Activated CD4-positive, alpha-beta T cell treated with anti-CD3 and anti-CD28 coated beads, Interleukin-2, amount 10 ng/mL, durations not matched to agents 7 days and 5 days (primary cell): ENCODE data around the gene VDAC1. TPM values are rescaled to one million over a fixed set of nuclear protein-coding genes. Genes with fewer than 3 reads are reported as not detected.
"Not testable (repeated sequence)": the region's sequence is repeated elsewhere in the genome, so short reads cannot be mapped to it uniquely, and the experiment has no call there.

ENCODE experiments used
- CTCF ChIA-PET: fragments of 350-600 bp; sonication (Branson Sonifier 250); formaldehyde crosslinking; loops from one replicate; lab custom pipeline; 2021; ENCODE audit warnings: antibody characterized with exemption; lab: Charles Lee
- POLR2A ChIA-PET: fragments of 350-600 bp; sonication (Branson Sonifier 250); formaldehyde crosslinking; loops from one replicate; lab custom pipeline; 2021; ENCODE audit warnings: antibody characterized with exemption; lab: Charles Lee
- DNase-seq: peaks from one replicate; pipeline ENCODE4 v3.0.0-alpha.2; 2020
- H3K27ac Mint-ChIP-seq: one replicate; pipeline ENCODE4 v1.8.0; 2021; ENCODE audit warnings: mild to moderate bottlenecking, moderate library complexity, mixed read lengths
- H3K27me3 Mint-ChIP-seq: one replicate; pipeline ENCODE4 v1.8.0; 2021; ENCODE audit warnings: mixed read lengths
- H3K36me3 Mint-ChIP-seq: one replicate; pipeline ENCODE4 v1.8.0; 2021; ENCODE audit warnings: low read depth, mixed read lengths
- H3K4me1 Mint-ChIP-seq: one replicate; pipeline ENCODE4 v1.8.0; 2021; ENCODE audit warnings: mixed read lengths
- H3K4me3 Mint-ChIP-seq: one replicate; pipeline ENCODE4 v1.8.0; 2021; ENCODE audit warnings: mild to moderate bottlenecking, moderate library complexity, mixed read lengths
- H3K9me3 Mint-ChIP-seq: one replicate; pipeline ENCODE4 v1.8.0; 2021; ENCODE audit warnings: mixed read lengths
- total RNA-seq, 2 experiments: library from RNA; stranded (reverse); gene quantifications; one replicate each; pipeline ENCODE4 v1.2.3, GENCODE V29; 2021

The VDAC1 gene
- total RNA-seq, 2 experiments from 2014 or later, result 184 to 208 TPM

DNA sequence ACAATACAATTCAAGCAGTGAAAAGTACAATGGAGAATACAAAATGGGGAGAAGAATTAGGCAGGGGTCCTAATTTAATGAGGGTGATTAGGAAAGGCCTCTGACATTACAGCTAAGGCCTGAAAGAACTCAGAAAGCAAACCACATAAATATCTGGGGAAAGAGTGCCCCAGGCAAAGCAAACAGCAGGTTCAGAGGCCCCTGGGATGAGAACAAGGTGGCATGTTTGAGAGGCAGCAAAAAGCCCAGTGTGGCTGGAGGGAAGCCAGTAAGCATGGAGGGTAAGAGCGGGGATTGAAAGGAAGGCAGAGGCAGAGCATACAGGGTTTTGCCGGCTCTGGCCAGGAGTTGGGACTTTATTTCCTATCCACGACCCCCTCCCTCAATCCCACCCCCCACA, 33.4 kb upstream of the VDAC1 start:
- CTCF ChIA-PET, result interaction anchor here (0.6 to 14.5 kb wide), 3 partner anchors 12 to 100 kb away, joined by 3 to 258 read pairs (median 23); no protein-coding TSS in a partner anchor
- POLR2A ChIA-PET, result no interaction called here
- Mint-ChIP-seq H3K4me3 (no peak overlapping the region), H3K27ac (no peak overlapping the region), H3K27me3 (peaks cover 2% of the 10 kb centered on the region), H3K9me3 (no peaks in the 10 kb centered on the region), H3K36me3 (no peaks in the 10 kb centered on the region), H3K4me1 (peaks cover 40% of the 10 kb centered on the region)
- DNase-seq, result no peak

- H3K27ac Mint-ChIP-seq, result no peak overlapping the region
- DNase-seq, result no peak
- POLR2A ChIA-PET, result interaction anchor here (0.7 kb wide), 1 partner anchor 317 kb away, joined by 3 read pairs; no protein-coding TSS in a partner anchor
- peaks cover 2% of the 10 kb centered on the region for H3K27me3 Mint-ChIP-seq
- no peaks in the 10 kb centered on the region for H3K36me3 Mint-ChIP-seq
- H3K9me3 Mint-ChIP-seq, result no peaks in the 10 kb centered on the region
- no peak overlapping the region for H3K4me3 Mint-ChIP-seq
- peaks cover 30% of the 10 kb centered on the region for H3K4me1 Mint-ChIP-seq
- CTCF ChIA-PET, result interaction anchor here (14.5 kb wide), 1 partner anchor 101 kb away, joined by 258 read pairs; no protein-coding TSS in a partner anchor
Measured at GRCh38 chr5:134037160-134037559, 32.4 kb upstream of the VDAC1 start.

DNA sequence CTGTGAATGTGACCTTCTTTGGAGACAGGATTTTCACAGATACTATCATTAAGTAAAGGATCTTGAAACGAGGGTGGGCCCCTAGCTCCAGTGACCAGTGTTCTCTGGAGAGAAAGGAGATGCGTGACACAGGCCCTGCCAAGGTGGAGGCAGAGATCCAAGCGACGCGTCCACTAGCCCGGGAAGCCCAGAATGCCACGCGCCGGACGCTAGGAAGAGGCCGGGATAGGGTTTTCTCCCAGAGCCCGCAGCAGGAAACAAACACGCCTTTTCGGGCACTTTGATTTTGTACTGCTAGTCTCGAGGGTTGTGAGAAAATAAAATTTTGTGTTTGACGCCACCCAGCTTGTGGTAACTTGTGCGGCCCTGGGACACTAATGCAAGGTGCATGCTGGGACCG, 29.6 kb upstream of the VDAC1 start:
- H3K27me3 Mint-ChIP-seq, result peaks cover 2% of the 10 kb centered on the region
- no peaks in the 10 kb centered on the region for H3K9me3 Mint-ChIP-seq
- H3K4me3 Mint-ChIP-seq, result no peak overlapping the region
- H3K4me1 Mint-ChIP-seq, result peaks cover 6% of the 10 kb centered on the region
- no peak for DNase-seq
- ChIA-PET POLR2A (no interaction called here), CTCF (interaction anchor here (0.6 to 14.5 kb wide), 3 partner anchors 92 to 536 kb away, joined by 3 to 258 read pairs (median 4); no protein-coding TSS in a partner anchor)
- no peaks in the 10 kb centered on the region for H3K36me3 Mint-ChIP-seq
- no peak overlapping the region for H3K27ac Mint-ChIP-seq

GRCh38 chr5:134030303-134030964, 25.7 kb upstream of the VDAC1 start:
- H3K4me1 Mint-ChIP-seq, H3K4me3 Mint-ChIP-seq, H3K27ac Mint-ChIP-seq, POLR2A ChIA-PET, DNase-seq, H3K9me3 Mint-ChIP-seq, H3K36me3 Mint-ChIP-seq, H3K27me3 Mint-ChIP-seq: not testable (repeated sequence)
- CTCF ChIA-PET, result interaction anchor here (0.6 to 1.9 kb wide), 3 partner anchors 10 to 914 kb away, joined by 3 to 16 read pairs (median 6); partner anchors contain the start of gene CDKL3

GRCh38 chr5:134029156-134029555, 24.4 kb upstream of the VDAC1 start:
- ChIA-PET POLR2A (no interaction called here), CTCF (no interaction called here)
- H3K4me1 Mint-ChIP-seq, result no peaks in the 10 kb centered on the region
- peaks cover 5% of the 10 kb centered on the region for H3K27me3 Mint-ChIP-seq
- H3K4me3 Mint-ChIP-seq, result no peak overlapping the region
- no peaks in the 10 kb centered on the region for H3K9me3 Mint-ChIP-seq
- H3K36me3 Mint-ChIP-seq, result no peaks in the 10 kb centered on the region
- no peak for DNase-seq
- no peak overlapping the region for H3K27ac Mint-ChIP-seq

DNA sequence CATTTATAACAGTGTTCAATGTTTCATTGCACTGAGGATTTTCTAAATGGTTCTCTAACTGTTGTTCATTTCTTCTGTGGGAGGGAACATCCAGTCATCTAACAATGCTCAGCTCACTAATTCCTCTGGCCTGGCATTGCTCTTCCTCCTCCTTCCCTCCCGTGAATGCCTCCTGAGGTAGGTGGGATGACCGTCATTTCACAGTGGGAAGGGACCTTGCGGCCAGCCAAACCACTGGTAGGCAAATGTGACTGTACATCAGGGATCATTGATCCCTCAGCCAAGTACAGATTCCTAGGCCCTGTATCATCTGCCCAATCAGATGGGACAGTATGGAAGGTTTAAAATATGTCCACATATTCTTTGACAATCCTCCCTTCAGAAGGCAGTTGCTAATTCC, 23.7 kb upstream of the VDAC1 start:
- ChIA-PET CTCF (interaction anchor here (1.0 kb wide), 1 partner anchor 11 kb away, joined by 4 read pairs; no protein-coding TSS in a partner anchor), POLR2A (no interaction called here)
- Mint-ChIP-seq H3K36me3 (no peaks in the 10 kb centered on the region), H3K27ac (no peak overlapping the region), H3K9me3 (no peaks in the 10 kb centered on the region), H3K4me1 (no peaks in the 10 kb centered on the region), H3K4me3 (no peak overlapping the region), H3K27me3 (peaks cover 5% of the 10 kb centered on the region)
- no peak for DNase-seq

DNA sequence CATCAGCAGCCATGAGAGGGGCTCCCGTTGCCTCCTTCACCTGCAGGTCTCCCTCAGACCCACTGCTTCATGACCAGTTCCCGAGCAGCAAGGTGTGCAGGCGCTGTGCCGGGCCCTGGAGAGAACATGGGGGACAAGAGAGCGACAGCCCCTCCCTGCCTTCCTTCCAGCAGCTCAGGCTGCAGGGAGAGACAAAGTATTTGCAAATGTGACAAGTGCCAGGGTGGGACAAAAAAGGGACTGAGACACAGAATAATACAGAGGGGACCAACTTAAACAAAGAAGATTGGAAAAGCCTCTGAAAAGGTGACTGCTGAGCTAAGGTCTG, 22.5 kb upstream of the VDAC1 start:
- POLR2A ChIA-PET, result no interaction called here
- peaks cover 8% of the 10 kb centered on the region for H3K27me3 Mint-ChIP-seq
- CTCF ChIA-PET, result interaction anchor here (1.5 to 2.3 kb wide), 3 partner anchors 10 to 73 kb away, joined by 3 to 17 read pairs (median 7); no protein-coding TSS in a partner anchor
- no peaks in the 10 kb centered on the region for H3K9me3 Mint-ChIP-seq
- H3K4me1 Mint-ChIP-seq, result no peaks in the 10 kb centered on the region
- H3K4me3 Mint-ChIP-seq, result no peak overlapping the region
- H3K36me3 Mint-ChIP-seq, result no peaks in the 10 kb centered on the region
- no peak for DNase-seq
- no peak overlapping the region for H3K27ac Mint-ChIP-seq

- H3K27me3 Mint-ChIP-seq, result peaks cover 8% of the 10 kb centered on the region
- peak; percentile 70 for DNase-seq
- H3K9me3 Mint-ChIP-seq, result no peaks in the 10 kb centered on the region
- no peak overlapping the region for H3K4me3 Mint-ChIP-seq
- POLR2A ChIA-PET, result interaction anchor here (0.6 to 1.0 kb wide), 2 partner anchors 13 to 364 kb away, joined by 3 to 4 read pairs; no protein-coding TSS in a partner anchor
- CTCF ChIA-PET, result interaction anchor here (0.7 to 2.3 kb wide), 8 partner anchors 9 to 1020 kb away, joined by 3 to 17 read pairs (median 4); no protein-coding TSS in a partner anchor
- no peaks in the 10 kb centered on the region for H3K36me3 Mint-ChIP-seq
- no peaks in the 10 kb centered on the region for H3K4me1 Mint-ChIP-seq
- no peak overlapping the region for H3K27ac Mint-ChIP-seq
Measured at GRCh38 chr5:134026521-134027287, 21.9 kb upstream of the VDAC1 start.

GRCh38 chr5:134025786-134026185, 21.0 kb upstream of the VDAC1 start:
- Mint-ChIP-seq H3K9me3 (no peaks in the 10 kb centered on the region), H3K27ac (no peak overlapping the region), H3K36me3 (no peaks in the 10 kb centered on the region), H3K4me3 (no peak overlapping the region), H3K4me1 (no peaks in the 10 kb centered on the region), H3K27me3 (peaks cover 8% of the 10 kb centered on the region)
- no peak for DNase-seq
- POLR2A ChIA-PET, result no interaction called here
- CTCF ChIA-PET, result interaction anchor here (1.7 to 2.7 kb wide), 5 partner anchors 9 to 122 kb away, joined by 5 to 17 read pairs (median 7); no protein-coding TSS in a partner anchor

- CTCF ChIA-PET, result interaction anchor here (2.7 kb wide), 1 partner anchor 15 kb away, joined by 10 read pairs; no protein-coding TSS in a partner anchor
- DNase-seq, result no peak
- H3K27me3 Mint-ChIP-seq, result peaks cover 8% of the 10 kb centered on the region
- POLR2A ChIA-PET, result interaction anchor here (0.5 to 0.6 kb wide), 2 partner anchors 154 to 289 kb away, joined by 3 read pairs; no protein-coding TSS in a partner anchor
- H3K4me3 Mint-ChIP-seq, result no peak overlapping the region
- H3K4me1 Mint-ChIP-seq, result peaks cover 1% of the 10 kb centered on the region
- no peaks in the 10 kb centered on the region for H3K36me3 Mint-ChIP-seq
- H3K27ac Mint-ChIP-seq, result no peak overlapping the region
- H3K9me3 Mint-ChIP-seq, result no peaks in the 10 kb centered on the region
Measured at GRCh38 chr5:134024811-134025210, 20.0 kb upstream of the VDAC1 start.

DNA sequence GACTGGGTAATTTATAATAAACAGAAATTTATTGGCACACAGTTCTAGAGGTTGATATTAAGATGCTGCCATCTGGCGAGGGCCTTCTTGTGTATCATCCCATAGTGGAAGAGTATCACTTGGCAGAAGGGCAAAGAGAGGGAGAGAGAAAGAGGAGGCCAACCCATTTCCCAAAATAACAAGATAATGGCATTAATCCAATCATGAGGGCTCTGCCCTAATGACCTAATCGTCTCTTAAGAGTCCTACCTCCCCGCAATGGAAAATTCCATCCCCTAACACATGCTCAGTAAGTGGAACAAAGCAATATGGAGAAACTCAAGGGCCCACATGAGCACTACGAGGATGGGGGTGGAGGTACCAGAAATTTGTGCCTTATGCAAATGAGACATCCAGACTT, 17.6 kb upstream of the VDAC1 start:
- Mint-ChIP-seq H3K36me3 (no peaks in the 10 kb centered on the region), H3K27ac (no peak overlapping the region), H3K4me3 (no peak overlapping the region), H3K4me1 (peaks cover 1% of the 10 kb centered on the region), H3K27me3 (peaks cover 8% of the 10 kb centered on the region), H3K9me3 (no peaks in the 10 kb centered on the region)
- POLR2A ChIA-PET, result no interaction called here
- CTCF ChIA-PET, result interaction anchor here (5.1 kb wide), 1 partner anchor 17 kb away, joined by 24 read pairs; no protein-coding TSS in a partner anchor
- no peak for DNase-seq

- H3K9me3 Mint-ChIP-seq, result no peaks in the 10 kb centered on the region
- H3K27me3 Mint-ChIP-seq, result peaks cover 3% of the 10 kb centered on the region
- DNase-seq, result no peak
- no peak overlapping the region for H3K4me3 Mint-ChIP-seq
- ChIA-PET CTCF (interaction anchor here (1.1 to 5.1 kb wide), 2 partner anchors 19 to 76 kb away, joined by 3 to 24 read pairs; no protein-coding TSS in a partner anchor), POLR2A (interaction anchor here (0.7 kb wide), 1 partner anchor 125 kb away, joined by 3 read pairs; no protein-coding TSS in a partner anchor)
- no peaks in the 10 kb centered on the region for H3K36me3 Mint-ChIP-seq
- peaks cover 1% of the 10 kb centered on the region for H3K4me1 Mint-ChIP-seq
- no peak overlapping the region for H3K27ac Mint-ChIP-seq
Measured at GRCh38 chr5:134020188-134020587, 15.4 kb upstream of the VDAC1 start.
